Parietal lobe (tissue), 2 donors: ENCODE results near the gene TAS2R9. TPM values are rescaled to one million over a fixed set of nuclear protein-coding genes. Genes with fewer than 3 reads are reported as not detected.

ENCODE experiments used
- small RNA-seq: library from RNA; depleted of rRNA; stranded (forward); fragments of <200 nt; gene quantifications from one replicate; pipeline ENCODE3, GENCODE V24; 2014; ENCODE audit warnings: low replicate concordance
- total RNA-seq: library from RNA; depleted of rRNA; stranded (reverse); fragments of >200 nt; gene quantifications from one replicate; pipeline ENCODE4 v1.2.3, GENCODE V29; 2014

Gene TAS2R9, protein sequence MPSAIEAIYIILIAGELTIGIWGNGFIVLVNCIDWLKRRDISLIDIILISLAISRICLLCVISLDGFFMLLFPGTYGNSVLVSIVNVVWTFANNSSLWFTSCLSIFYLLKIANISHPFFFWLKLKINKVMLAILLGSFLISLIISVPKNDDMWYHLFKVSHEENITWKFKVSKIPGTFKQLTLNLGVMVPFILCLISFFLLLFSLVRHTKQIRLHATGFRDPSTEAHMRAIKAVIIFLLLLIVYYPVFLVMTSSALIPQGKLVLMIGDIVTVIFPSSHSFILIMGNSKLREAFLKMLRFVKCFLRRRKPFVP
- total RNA-seq, result 2.8 TPM

DNA sequence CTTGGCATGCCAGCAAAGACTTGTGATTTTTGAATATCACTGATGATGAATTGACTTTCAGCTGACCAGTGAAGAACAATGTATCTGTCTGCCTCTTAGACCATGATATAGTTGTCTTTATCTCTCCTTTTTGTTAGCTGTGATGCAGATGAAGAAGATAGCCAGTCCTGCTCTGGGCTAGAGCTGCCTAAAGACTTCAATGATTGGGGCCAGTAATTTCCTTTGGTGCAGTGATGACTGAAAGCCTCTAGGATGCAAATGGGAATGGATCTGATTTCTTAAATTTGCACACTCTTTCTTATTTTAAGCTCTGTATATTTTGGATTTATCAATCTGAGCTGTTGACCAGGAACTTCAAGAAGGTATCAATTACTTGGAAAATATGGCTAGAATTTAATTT is at the start of gene TAS2R9:
Gene TAS2R9 (minus strand): TSS at position 101 of the 400 bp plus-strand sequence. CDS start 93 bp downstream, at position 8.

DNA sequence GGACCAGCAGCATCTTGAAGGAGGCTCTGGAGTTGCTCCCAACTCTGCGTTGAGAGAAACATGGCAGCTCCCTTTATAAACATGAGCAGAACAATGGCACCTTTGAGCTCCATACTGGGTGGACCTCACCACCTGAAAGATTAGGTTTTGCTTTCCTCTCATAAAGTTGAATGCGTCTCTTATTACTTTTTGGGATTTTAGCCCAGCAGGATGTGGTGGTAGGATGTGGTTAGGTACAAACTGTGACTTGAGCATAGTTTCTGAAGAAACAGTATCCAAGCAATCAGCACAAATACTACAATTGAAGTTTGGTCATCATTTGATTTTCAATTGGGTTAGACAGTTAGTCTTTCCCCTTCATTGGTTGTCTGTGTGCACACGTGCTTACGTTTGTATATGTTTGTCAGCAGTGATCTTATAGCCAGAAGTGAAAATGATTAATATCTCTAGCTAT is 39.5 kb upstream of the TAS2R9 start, which contains the start of gene PRR4:
Gene PRR4 (minus strand): TSS at position 51 of the 454 bp plus-strand sequence. CDS start 38 bp downstream, at position 13.

DNA sequence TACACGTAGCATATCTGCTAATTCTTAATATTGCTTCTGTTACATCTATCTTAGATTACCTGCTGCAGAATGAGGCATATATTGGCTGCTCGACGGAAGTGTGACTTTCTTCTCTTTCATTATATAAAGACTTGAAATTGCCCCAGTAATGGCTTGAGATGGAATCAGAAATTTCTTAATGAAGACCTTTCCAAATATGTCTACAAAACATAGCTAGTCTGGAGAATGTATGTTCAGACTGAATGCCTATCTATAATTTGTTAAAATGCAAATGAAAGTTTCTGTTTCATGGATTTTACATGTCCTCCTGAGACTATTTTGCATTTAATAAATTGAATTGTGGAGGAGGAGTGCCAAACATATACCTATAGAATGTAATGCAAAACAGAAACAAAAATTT is 16.3 kb upstream of the TAS2R9 start, which contains the start of gene TAS2R10:
Gene TAS2R10 (minus strand): TSS at position 101 of the 400 bp plus-strand sequence. CDS start 89 bp downstream, at position 12.

DNA sequence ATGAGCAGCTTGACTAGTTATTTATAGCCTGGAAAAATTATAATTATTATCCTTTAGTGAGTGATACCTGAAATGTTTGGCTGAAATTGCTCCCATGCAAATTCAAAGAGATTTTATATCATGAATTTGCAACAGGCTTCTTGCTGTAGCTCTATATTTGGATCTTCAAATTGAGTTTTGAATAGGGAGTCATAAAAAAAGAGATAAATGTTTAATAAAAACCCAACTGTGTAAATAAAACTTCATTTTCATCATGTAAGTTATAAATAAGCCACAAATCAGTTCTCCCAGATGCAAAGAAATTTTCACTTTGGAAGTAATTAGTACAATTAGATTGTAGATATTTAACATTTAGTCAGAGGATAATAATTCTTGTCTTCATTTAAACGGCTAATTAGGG is 2.8 kb downstream of the TAS2R9 start, which contains the start of gene TAS2R8:
Gene TAS2R8 (minus strand): TSS at position 101 of the 400 bp plus-strand sequence. CDS start 306 bp downstream, outside the sequence.

DNA sequence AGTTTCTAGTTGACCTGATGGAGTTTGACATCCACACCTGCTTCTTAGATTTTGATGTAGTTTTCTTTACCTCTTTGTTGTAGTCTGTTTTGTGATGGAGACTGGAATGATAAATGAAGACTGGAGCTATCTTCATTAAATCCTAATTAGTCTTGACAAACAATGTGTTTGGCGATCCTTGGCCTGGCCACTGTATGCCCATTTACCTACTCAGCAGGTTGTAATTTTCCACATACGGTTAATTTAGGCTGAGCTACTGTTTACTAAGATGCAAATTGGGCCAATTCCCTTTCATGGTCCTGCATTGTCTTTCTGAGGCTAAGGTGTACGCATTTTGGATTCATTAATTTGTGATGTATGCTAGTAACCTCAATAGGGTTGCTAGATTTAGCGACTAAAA is 7.4 kb downstream of the TAS2R9 start, which contains the start of gene TAS2R7:
Gene TAS2R7 (minus strand): TSS at position 41 of the 400 bp plus-strand sequence. CDS start 57 bp downstream, outside the sequence.

Small RNAs within 50 kb of the gene (small RNA-seq; reads per million reads assigned to genes)
- gene PRR4, result not detected

Other genes starting within 250 kb of the TAS2R9 start
- gene MAGOHB, start 196.6 kb downstream of the TAS2R9 start, total RNA-seq, result 31.0 TPM
- 4.7 TPM for gene STYK1, start 136.1 kb downstream of the TAS2R9 start, total RNA-seq
- gene YBX3, start 86.8 kb downstream of the TAS2R9 start, total RNA-seq, result 7.5 TPM
- 0.94 TPM for gene TAS2R7, start 7.5 kb downstream of the TAS2R9 start, total RNA-seq
- 2.5 TPM for gene TAS2R8, start 2.9 kb downstream of the TAS2R9 start, total RNA-seq
- 15.0 TPM for gene TAS2R10, start 16.2 kb upstream of the TAS2R9 start, total RNA-seq
- gene PRR4, start 39.3 kb upstream of the TAS2R9 start, total RNA-seq, result 13.5 TPM
- 159 TPM for gene PRH1, start 74.1 kb upstream of the TAS2R9 start, total RNA-seq
- gene TAS2R13, start 99.4 kb upstream of the TAS2R9 start, total RNA-seq, result 25.0 TPM
- gene PRH2, start 119.1 kb upstream of the TAS2R9 start, total RNA-seq, result 2.8 TPM
- gene TAS2R14, start 129.1 kb upstream of the TAS2R9 start, total RNA-seq, result 30.4 TPM
- gene TAS2R50, start 176.7 kb upstream of the TAS2R9 start, total RNA-seq, result 26.3 TPM
- 26.0 TPM for gene TAS2R20, start 188.1 kb upstream of the TAS2R9 start, total RNA-seq
- 41.9 TPM for gene TAS2R19, start 212.5 kb upstream of the TAS2R9 start, total RNA-seq
- 46.6 TPM for gene TAS2R31, start 221.2 kb upstream of the TAS2R9 start, total RNA-seq